Breast epithelium (tissue), 4 donors: ENCODE measurements around the gene VPS52. TPM values are rescaled to one million over a fixed set of nuclear protein-coding genes. Genes with fewer than 3 reads are reported as not detected.
"Not testable (repeated sequence)": the region's sequence is repeated elsewhere in the genome, so short reads cannot be mapped to it uniquely, and the experiment has no call there.

Experiments used
- DNase-seq, 2 donors: peaks; one replicate each; pipeline ENCODE4 v3.0.0-alpha.2; 2019; ENCODE audit warnings: low spot score in 2 of 2
- H3K27ac ChIP-seq, 2 donors: fragments of 200-600 bp; sonication (generic) in 1 of 2; one replicate each; pipeline ENCODE4 v1.5.1; 2016 to 2019; ENCODE audit warnings: mild to moderate bottlenecking in 1 of 2
- H3K27me3 ChIP-seq, 2 donors: fragments of 200-600 bp; sonication (generic) in 1 of 2; one replicate each; pipeline versions ENCODE4 v1.5.1 to v1.6.0; 2017 to 2019; ENCODE audit warnings: control low read depth in 1 of 2, mild to moderate bottlenecking in 1 of 2
- H3K36me3 ChIP-seq: fragments of 200-600 bp; one replicate; pipeline ENCODE4 v1.5.1; 2019
- H3K4me1 ChIP-seq, 2 donors: fragments of 200-600 bp; sonication (generic); one replicate each; pipeline ENCODE4 v1.5.1; 2016 to 2019; ENCODE audit warnings: control low read depth in 1 of 2
- H3K4me3 ChIP-seq, 3 donors: fragments of 200-600 bp; sonication (generic); 1 replicate in 2 of 3; 2 replicates in 1 of 3; pipeline ENCODE4 v1.5.1; 2016 to 2019; ENCODE audit warnings: mild to moderate bottlenecking in 3 of 3, moderate library complexity in 2 of 3
- H3K9me3 ChIP-seq, 2 donors: fragments of 200-600 bp; sonication (generic) in 1 of 2; one replicate each; pipeline ENCODE4 v1.5.1; 2016 to 2019; ENCODE audit warnings: control low read depth in 1 of 2
- POLR2A ChIP-seq: fragments of 450-650 bp; IDR thresholded peaks from one replicate; pipeline ENCODE4 v1.6.1; 2016; ENCODE audit warnings: antibody characterized with exemption, mild to moderate bottlenecking, moderate library complexity
- POLR2AphosphoS5 ChIP-seq, 3 donors: sonication (generic); formaldehyde crosslinking; IDR thresholded peaks; one replicate each; pipeline ENCODE4 v1.6.1; 2017; ENCODE audit warnings: antibody characterized with exemption in 3 of 3
- intact Hi-C: fragments of 100-400 bp; cut with DNase I; formaldehyde crosslinking; loops from one replicate; pipeline ENCODE4 v1.15.1; 2023; ENCODE audit warnings: low total_unique reads
- total RNA-seq, 3 donors: library from RNA; depleted of rRNA; stranded (reverse); fragments of >200 nt; gene quantifications; one replicate each; pipeline ENCODE4 v1.1.0, GENCODE V29; 2016
- TF ChIP-seq, protein P1 (sequence below), 3 donors: fragments of 450-650 bp; IDR thresholded peaks; one replicate each; pipeline ENCODE4 v1.5.1; 2016 to 2017; ENCODE audit warnings: antibody characterized with exemption in 3 of 3, mild to moderate bottlenecking in 3 of 3, moderate library complexity in 3 of 3

Gene VPS52
- total RNA-seq, 3 donors from 2014 or later: 29.4 to 55.6 (median 44.2) TPM

DNA sequence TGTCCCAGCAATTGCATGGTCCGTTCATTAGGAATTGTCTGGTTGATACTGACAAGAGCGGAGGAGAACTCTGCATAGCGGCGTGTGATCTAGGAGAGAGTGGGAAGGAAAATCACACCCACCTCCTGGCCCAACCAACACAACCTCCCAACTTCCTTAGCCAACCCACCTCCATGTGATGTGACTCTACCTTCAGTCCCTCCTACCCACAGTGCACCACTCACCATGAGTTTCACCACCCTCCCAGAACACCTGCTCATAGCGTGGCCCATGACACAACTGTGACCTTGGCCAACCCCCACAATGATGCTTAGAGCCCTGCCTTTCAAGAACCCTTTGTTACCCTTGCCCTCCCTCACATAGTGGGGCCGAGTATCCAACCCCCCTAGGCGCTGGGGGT, 7.7 kb downstream of the VPS52 start:
- Histone ChIP-seq H3K4me1 (no peaks in the 10 kb centered on the region), H3K36me3 (peaks cover 9% of the 10 kb centered on the region), H3K4me3 (no peak overlapping the region), H3K27me3 (no peaks in the 10 kb centered on the region), H3K27ac (no peak overlapping the region), H3K9me3 (no peaks in the 10 kb centered on the region)
- TF ChIP-seq, protein P1, sequence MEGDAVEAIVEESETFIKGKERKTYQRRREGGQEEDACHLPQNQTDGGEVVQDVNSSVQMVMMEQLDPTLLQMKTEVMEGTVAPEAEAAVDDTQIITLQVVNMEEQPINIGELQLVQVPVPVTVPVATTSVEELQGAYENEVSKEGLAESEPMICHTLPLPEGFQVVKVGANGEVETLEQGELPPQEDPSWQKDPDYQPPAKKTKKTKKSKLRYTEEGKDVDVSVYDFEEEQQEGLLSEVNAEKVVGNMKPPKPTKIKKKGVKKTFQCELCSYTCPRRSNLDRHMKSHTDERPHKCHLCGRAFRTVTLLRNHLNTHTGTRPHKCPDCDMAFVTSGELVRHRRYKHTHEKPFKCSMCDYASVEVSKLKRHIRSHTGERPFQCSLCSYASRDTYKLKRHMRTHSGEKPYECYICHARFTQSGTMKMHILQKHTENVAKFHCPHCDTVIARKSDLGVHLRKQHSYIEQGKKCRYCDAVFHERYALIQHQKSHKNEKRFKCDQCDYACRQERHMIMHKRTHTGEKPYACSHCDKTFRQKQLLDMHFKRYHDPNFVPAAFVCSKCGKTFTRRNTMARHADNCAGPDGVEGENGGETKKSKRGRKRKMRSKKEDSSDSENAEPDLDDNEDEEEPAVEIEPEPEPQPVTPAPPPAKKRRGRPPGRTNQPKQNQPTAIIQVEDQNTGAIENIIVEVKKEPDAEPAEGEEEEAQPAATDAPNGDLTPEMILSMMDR (IDR thresholded peaks at IDR 0.05): no peak
- TF ChIP-seq POLR2AphosphoS5 (IDR thresholded peaks at IDR 0.05) (no peak), POLR2A (no peak)
- intact Hi-C loops: no loop called here
- DNase-seq: no peak

DNA sequence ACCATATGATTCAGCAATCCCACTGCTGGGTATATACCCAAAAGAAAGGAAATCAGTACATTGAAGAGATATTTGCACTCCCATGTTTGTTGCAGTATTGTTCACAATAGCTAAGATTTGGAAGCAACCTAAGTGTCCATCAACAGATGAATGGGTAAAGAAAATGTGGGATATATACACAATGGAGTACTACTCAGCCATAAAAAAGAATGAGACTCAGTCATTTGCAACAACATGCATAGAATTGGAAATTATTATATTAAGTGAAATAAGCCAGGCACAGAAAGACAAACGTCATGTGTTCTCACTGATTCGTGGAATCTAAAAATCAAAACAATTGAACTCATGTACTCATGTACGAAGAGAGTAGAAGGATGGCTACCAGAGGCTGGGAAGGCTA, 9.2 kb downstream of the VPS52 start:
- H3K27me3 ChIP-seq, H3K9me3 ChIP-seq, H3K27ac ChIP-seq, DNase-seq, H3K4me1 ChIP-seq, H3K4me3 ChIP-seq, intact Hi-C loops, H3K36me3 ChIP-seq: not testable (repeated sequence)

DNA sequence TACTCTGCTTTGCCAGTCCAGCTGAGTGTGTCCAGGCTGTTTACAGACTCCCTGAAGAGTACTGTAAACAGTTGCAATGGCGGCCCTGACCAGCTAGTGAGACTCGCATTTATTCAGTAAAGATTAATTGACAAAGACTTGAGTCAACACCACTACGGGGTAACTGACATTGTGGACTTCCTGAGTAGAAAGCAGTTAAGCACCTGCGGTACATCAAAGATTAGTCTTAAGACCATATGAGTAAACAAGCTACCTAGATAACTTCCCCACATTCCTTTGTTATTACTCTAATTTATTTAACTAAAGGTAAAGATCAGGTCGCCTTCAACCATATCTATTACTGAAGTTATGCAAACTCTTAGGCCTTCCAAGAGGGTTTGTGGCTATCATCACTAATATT, 12.6 kb downstream of the VPS52 start:
- Histone ChIP-seq H3K36me3 (no peaks in the 10 kb centered on the region), H3K9me3 (no peaks in the 10 kb centered on the region), H3K4me1 (no peaks in the 10 kb centered on the region), H3K4me3 (no peak overlapping the region), H3K27me3 (no peaks in the 10 kb centered on the region), H3K27ac (no peak overlapping the region)
- TF ChIP-seq POLR2A (no peak), POLR2AphosphoS5 (IDR thresholded peaks at IDR 0.05) (no peak)
- TF ChIP-seq, protein P1 (IDR thresholded peaks at IDR 0.05): no peak
- intact Hi-C loops: no loop called here
- no peak for DNase-seq

DNA sequence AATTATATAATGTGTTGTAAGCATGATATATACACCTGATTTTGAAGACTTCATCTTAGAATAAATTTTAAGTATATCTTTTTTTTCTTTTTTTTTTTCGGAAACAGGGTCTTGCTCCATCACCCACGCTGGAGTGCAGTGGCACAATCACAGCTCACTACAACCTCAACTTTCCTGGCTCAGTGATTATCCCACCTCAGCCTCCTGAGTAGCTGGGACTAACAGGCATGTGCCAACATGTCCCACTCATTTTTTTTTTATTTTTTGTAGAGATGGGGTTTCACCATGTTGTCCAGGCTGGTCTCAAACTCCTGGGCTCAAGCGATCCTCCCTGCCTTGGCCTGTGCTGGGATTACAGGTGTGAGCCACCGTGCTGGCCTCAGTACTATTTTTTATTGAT, 17.1 kb downstream of the VPS52 start:
- H3K4me3 ChIP-seq: no peak overlapping the region
- H3K4me1 ChIP-seq: peaks cover 0 to 6% of the 10 kb centered on the region in 2 donors
- H3K36me3 ChIP-seq: no peaks in the 10 kb centered on the region
- TF ChIP-seq POLR2AphosphoS5 (IDR thresholded peaks at IDR 0.05) (no peak), POLR2A (no peak)
- TF ChIP-seq, protein P1 (IDR thresholded peaks at IDR 0.05): no peak
- H3K9me3 ChIP-seq: no peaks in the 10 kb centered on the region
- intact Hi-C loops: no loop called here
- no peak for DNase-seq
- no peak overlapping the region for H3K27ac ChIP-seq
- H3K27me3 ChIP-seq: no peaks in the 10 kb centered on the region

DNA sequence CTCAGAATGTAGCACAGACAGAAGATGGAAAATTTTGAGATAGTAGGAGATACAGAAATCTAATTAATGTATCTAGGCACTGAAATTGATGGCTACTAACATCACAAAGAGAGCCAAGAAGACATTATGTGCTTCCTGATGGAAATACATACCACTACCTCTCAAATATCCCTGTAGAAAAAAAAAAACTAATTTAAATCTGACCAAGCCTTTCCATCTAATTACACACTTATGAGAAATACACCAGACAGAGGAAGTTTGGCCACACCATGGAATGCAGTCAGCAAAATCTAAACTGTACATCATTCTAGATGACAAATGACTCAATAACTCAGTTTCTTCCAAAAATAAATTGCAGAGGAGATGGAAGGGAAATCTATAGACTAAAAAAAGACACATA, 18.9 kb downstream of the VPS52 start:
- H3K27ac ChIP-seq: no peak overlapping the region
- intact Hi-C loops: no loop called here
- no peaks in the 10 kb centered on the region for H3K36me3 ChIP-seq
- no peaks in the 10 kb centered on the region for H3K27me3 ChIP-seq
- no peaks in the 10 kb centered on the region for H3K9me3 ChIP-seq
- TF ChIP-seq POLR2A: no peak
- TF ChIP-seq POLR2AphosphoS5 (IDR thresholded peaks at IDR 0.05): no peak
- TF ChIP-seq, protein P1 (IDR thresholded peaks at IDR 0.05): no peak
- H3K4me3 ChIP-seq: no peak overlapping the region
- no peak for DNase-seq
- H3K4me1 ChIP-seq: peaks cover 0 to 6% of the 10 kb centered on the region in 2 donors

DNA sequence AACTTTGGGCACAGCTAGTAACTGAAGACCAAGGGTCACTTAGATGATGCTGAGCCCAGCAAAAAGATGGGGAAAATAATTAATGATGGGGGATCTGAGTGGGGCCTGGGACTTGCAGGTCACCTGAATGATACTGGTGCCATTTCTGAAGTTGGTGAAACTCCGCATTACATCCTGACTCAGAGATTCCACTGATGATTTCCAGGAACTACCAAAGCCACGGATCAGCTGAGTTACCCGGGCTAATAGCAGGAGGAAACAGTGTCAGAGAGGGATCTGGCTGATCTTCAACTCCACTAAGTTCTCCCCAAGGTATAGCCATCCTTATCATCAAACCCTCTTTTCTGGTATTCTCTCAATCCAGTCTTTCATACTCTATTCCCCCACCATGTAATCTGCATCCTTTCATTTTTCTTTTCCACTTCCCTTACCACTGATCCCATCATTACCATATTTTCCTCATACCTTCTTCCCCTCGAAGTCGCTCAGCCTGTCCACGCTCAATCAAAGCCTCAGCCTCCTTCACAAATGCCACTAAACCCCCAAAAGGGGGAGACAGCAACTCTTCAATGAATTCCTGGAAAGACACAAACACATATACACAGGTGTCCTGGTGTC, 20.2 kb downstream of the VPS52 start:
- TF ChIP-seq, protein P1 (IDR thresholded peaks at IDR 0.05): no peak
- no peak for TF ChIP-seq POLR2AphosphoS5 (IDR thresholded peaks at IDR 0.05)
- TF ChIP-seq POLR2A: no peak
- H3K9me3 ChIP-seq: no peaks in the 10 kb centered on the region
- no peak overlapping the region for H3K4me3 ChIP-seq
- H3K27ac ChIP-seq: no peak overlapping the region
- peaks cover 0 to 6% of the 10 kb centered on the region in 2 donors for H3K4me1 ChIP-seq
- no peaks in the 10 kb centered on the region for H3K27me3 ChIP-seq
- intact Hi-C loops: no loop called here
- H3K36me3 ChIP-seq: no peaks in the 10 kb centered on the region
- DNase-seq: no peak
